ENCODE data around the gene ANXA11.

Gene ANXA11

GRCh38 chr10:80110986-80111385, 94.4 kb downstream of the ANXA11 start:
- Histone ChIP-seq H3K4me3 (ENCODE audit: low read depth, low read length) (no peak overlapping the region), H3K79me2 (no peaks in the 10 kb centered on the region), H3K4me1 (no peaks in the 10 kb centered on the region), H3K36me3 (ENCODE audit: control insufficient read depth, insufficient read depth, low read length) (no peaks in the 10 kb centered on the region), H3K27ac (no peak overlapping the region), H3K9me3 (ENCODE audit: control insufficient read depth, low read length) (no peaks in the 10 kb centered on the region), H3K9ac (no peak overlapping the region), H2AFZ (no peak overlapping the region), H3K27me3 (ENCODE audit: control insufficient read depth, insufficient read depth, low read length) (no peaks in the 10 kb centered on the region), H3K4me2 (ENCODE audit: low read length) (no peak overlapping the region)
- TF ChIP-seq CTCF (IDR thresholded peaks at IDR 0.05) = no peak

GRCh38 chr10:80108576-80109239, 96.6 kb downstream of the ANXA11 start:
- TF ChIP-seq CTCF (IDR thresholded peaks at IDR 0.05) = no peak

GRCh38 chr10:80104066-80104926, 101.0 kb downstream of the ANXA11 start:
- Histone ChIP-seq H3K27ac (peak overlapping the region; percentile 34), H3K9ac (no peak overlapping the region), H3K79me2 (no peaks in the 10 kb centered on the region), H3K36me3 (ENCODE audit: control insufficient read depth, insufficient read depth, low read length) (no peaks in the 10 kb centered on the region), H3K4me2 (ENCODE audit: low read length) (no peak overlapping the region), H3K4me1 (no peaks in the 10 kb centered on the region), H2AFZ (no peak overlapping the region), H3K9me3 (ENCODE audit: control insufficient read depth, low read length) (no peaks in the 10 kb centered on the region), H3K4me3 (ENCODE audit: low read depth, low read length) (no peak overlapping the region), H3K27me3 (ENCODE audit: control insufficient read depth, insufficient read depth, low read length) (no peaks in the 10 kb centered on the region)
- no peak for TF ChIP-seq CTCF (IDR thresholded peaks at IDR 0.05)

More at GRCh38 chr10:80108576-80109239, 96.6 kb downstream of the ANXA11 start:
- Histone ChIP-seq H3K27ac (no peak overlapping the region), H3K4me3 (ENCODE audit: low read depth, low read length) (no peak overlapping the region), H3K9me3 (ENCODE audit: control insufficient read depth, low read length) (no peaks in the 10 kb centered on the region), H3K4me2 (ENCODE audit: low read length) (no peak overlapping the region), H3K79me2 (no peaks in the 10 kb centered on the region), H3K4me1 (no peaks in the 10 kb centered on the region), H3K9ac (no peak overlapping the region), H3K27me3 (ENCODE audit: control insufficient read depth, insufficient read depth, low read length) (no peaks in the 10 kb centered on the region), H2AFZ (no peak overlapping the region), H3K36me3 (ENCODE audit: control insufficient read depth, insufficient read depth, low read length) (no peaks in the 10 kb centered on the region)

All from parathyroid adenoma (tissue), 2 donors.